Glutamatergic neuron (in vitro differentiated cells): ENCODE results near the gene RDH5. TPM values are rescaled to one million over a fixed set of nuclear protein-coding genes. Genes with fewer than 3 reads are reported as not detected.

Source experiments
- DNase-seq: peaks from one replicate; pipeline ENCODE4 v3.0.0; 2022
- H3K27ac Mint-ChIP-seq: one replicate; pipeline ENCODE4 v1.8.0; 2020; ENCODE audit warnings: mild to moderate bottlenecking, mixed read lengths, inconsistent platforms; ENCODE audit not compliant: unreplicated experiment
- H3K27me3 Mint-ChIP-seq: one replicate; pipeline ENCODE4 v1.8.0; 2020; ENCODE audit warnings: mild to moderate bottlenecking, moderate library complexity, mixed read lengths, inconsistent platforms; ENCODE audit not compliant: unreplicated experiment
- H3K36me3 Mint-ChIP-seq: one replicate; pipeline ENCODE4 v1.8.0; 2020; ENCODE audit warnings: mild to moderate bottlenecking, mixed read lengths, inconsistent platforms; ENCODE audit not compliant: unreplicated experiment
- H3K4me1 Mint-ChIP-seq: one replicate; pipeline ENCODE4 v1.8.0; 2020; ENCODE audit warnings: mild to moderate bottlenecking, low read depth, mixed read lengths, inconsistent platforms; ENCODE audit not compliant: unreplicated experiment
- H3K4me3 Mint-ChIP-seq: one replicate; pipeline ENCODE4 v1.8.0; 2020; ENCODE audit warnings: mild to moderate bottlenecking, mixed read lengths, inconsistent platforms; ENCODE audit not compliant: unreplicated experiment
- H3K9me3 Mint-ChIP-seq: one replicate; pipeline ENCODE4 v1.8.0; 2020; ENCODE audit warnings: mild to moderate bottlenecking, moderate library complexity, mixed read lengths, inconsistent platforms; ENCODE audit not compliant: unreplicated experiment
- total RNA-seq: library from RNA; stranded (reverse); fragmentation: NEBNext Ultra II Directional; extraction: Animal tissue kit (Norgen Biotek cat#: 25700); gene quantifications from one replicate; pipeline ENCODE4 v1.2.1, GENCODE V29; 2021; ENCODE audit not compliant: unreplicated experiment
- TF ChIP-seq, protein P1 (sequence below): fragments of 200-600 bp; sonication (generic); IDR thresholded peaks from one replicate; pipeline ENCODE4 v1.5.0; 2021; ENCODE audit not compliant: partially characterized antibody, unreplicated experiment

The RDH5 gene
- total RNA-seq, 1 donor from 2014 or later, result 6.6 TPM

DNA sequence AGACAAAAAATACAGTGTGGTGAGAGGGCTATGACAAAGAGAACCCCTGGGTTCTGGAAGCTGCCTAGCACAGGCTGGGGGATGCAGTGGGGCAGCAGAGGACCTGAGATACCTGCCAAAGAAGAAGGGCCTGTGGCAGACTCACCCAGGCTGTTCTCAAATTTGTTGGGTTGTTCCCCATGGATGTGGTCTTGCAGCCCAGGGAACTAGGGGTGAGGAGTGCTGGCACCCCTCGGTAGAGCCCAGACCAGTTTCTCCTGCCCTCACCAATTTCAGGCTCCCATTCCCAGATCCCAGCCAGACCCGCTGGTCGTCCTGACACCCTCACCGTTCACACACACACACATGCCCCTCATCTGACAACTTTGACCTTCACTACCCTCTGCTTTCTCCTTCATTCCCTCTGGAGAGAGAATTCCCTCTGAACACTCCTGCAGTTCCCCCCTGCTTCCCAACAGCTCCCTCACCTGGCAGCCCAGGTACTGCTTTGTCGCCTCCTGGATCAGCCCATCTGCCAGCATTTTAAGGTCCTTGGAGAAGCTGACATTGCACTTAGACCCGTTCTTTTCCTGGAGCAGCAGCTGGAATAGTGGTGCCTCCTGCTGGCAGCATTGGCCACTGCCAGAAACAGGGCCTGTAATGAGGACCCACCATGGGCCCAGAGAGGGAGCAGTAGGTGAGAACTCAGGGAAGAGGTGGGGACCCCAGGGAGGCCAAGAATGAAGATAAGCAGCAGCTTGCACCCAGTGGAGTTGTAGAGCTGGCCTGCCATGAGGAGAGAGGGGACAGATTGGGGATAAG, 16.8 kb downstream of the RDH5 start:
- TF ChIP-seq, protein P1, sequence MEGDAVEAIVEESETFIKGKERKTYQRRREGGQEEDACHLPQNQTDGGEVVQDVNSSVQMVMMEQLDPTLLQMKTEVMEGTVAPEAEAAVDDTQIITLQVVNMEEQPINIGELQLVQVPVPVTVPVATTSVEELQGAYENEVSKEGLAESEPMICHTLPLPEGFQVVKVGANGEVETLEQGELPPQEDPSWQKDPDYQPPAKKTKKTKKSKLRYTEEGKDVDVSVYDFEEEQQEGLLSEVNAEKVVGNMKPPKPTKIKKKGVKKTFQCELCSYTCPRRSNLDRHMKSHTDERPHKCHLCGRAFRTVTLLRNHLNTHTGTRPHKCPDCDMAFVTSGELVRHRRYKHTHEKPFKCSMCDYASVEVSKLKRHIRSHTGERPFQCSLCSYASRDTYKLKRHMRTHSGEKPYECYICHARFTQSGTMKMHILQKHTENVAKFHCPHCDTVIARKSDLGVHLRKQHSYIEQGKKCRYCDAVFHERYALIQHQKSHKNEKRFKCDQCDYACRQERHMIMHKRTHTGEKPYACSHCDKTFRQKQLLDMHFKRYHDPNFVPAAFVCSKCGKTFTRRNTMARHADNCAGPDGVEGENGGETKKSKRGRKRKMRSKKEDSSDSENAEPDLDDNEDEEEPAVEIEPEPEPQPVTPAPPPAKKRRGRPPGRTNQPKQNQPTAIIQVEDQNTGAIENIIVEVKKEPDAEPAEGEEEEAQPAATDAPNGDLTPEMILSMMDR, result peak; percentile 75
- peaks cover 2% of the 10 kb centered on the region for H3K9me3 Mint-ChIP-seq
- DNase-seq, result peak; percentile 83
- peaks cover 2% of the 10 kb centered on the region for H3K27me3 Mint-ChIP-seq
- H3K36me3 Mint-ChIP-seq, result no peaks in the 10 kb centered on the region
- peak overlapping the region; percentile 88 for H3K27ac Mint-ChIP-seq
- peak overlapping the region; percentile 88 for H3K4me3 Mint-ChIP-seq
- H3K4me1 Mint-ChIP-seq, result peaks cover 19% of the 10 kb centered on the region

DNA sequence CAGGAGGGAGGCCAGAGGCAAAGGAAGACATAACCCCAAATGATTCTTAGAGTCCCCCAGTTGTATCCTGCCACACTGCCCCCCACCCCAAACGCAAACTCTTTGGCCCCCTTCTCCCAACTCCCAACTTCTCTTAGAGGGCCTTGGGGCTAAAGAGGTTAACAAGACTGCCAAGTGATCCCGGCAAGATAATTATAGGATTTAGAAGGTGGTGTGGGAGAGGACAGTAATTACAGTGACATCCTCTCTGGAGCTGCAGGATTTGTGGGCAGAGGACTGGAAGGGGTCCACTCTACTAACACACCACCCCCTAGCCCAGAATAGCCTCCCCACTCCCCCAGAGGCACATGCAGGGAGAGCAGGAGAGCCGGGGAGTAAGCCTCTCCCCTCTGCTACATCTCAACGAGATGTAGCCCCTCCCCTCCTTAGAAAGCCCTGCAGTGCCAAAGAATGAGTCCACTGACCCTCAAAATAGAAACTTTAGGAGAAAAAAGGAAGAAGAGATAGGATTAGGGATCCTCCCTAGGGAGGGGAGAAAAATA, 17.5 kb downstream of the RDH5 start:
- peaks cover 5% of the 10 kb centered on the region for H3K9me3 Mint-ChIP-seq
- no peaks in the 10 kb centered on the region for H3K36me3 Mint-ChIP-seq
- H3K4me1 Mint-ChIP-seq, result peaks cover 21% of the 10 kb centered on the region
- TF ChIP-seq, protein P1, result no peak
- peak overlapping the region; percentile 88 for H3K27ac Mint-ChIP-seq
- peak overlapping the region; percentile 88 for H3K4me3 Mint-ChIP-seq
- peaks cover 4% of the 10 kb centered on the region for H3K27me3 Mint-ChIP-seq
- DNase-seq, result no peak

DNA sequence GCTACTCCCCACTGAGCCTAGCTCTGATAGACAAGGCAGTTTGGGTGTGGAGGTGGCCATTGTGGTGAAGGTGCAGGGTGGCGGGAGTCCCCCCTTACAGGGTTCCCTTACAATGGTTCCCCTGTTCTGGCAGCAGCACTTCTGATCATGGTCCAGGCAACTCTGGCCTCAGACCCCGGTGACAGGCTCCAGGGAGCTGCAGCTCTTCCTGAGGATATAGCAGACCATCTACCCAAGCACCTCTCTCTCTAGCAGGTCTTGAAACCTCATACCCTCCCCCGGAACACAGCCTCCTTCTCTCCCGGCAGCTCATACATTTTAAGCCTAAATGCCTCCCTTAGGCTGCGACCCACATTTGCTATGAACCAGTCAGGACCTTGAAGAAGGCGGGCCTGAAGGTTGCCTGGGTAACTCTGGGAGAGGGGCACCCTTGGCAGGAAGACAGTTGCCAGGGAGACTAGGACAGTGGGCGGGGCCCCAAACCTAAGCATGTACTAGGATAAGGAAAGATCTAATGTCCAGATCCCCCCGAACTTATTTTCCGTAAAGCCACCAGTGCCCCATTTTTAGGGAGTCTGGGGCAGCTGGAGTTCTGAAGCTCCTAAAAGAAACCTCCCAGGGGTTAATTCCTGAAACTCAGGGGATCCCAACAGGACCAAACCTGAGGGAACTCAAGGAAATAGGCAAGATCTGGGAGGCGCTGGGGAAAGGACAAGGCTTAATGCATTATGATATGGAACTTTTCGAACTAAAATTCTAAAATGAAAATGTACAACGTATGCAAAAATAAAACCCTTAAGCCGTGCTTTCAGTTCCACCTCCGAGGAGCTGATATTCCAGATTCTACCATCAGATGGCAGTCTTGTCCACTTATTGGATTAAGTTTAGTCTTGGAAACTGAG, 18.2 kb downstream of the RDH5 start:
- Mint-ChIP-seq H3K27ac (peak overlapping the region; percentile 88), H3K36me3 (no peaks in the 10 kb centered on the region), H3K9me3 (peaks cover 6% of the 10 kb centered on the region), H3K4me3 (peak overlapping the region; percentile 88), H3K27me3 (peaks cover 4% of the 10 kb centered on the region), H3K4me1 (peaks cover 21% of the 10 kb centered on the region)
- TF ChIP-seq, protein P1, result peak; percentile 89
- peak; percentile 71 for DNase-seq

DNA sequence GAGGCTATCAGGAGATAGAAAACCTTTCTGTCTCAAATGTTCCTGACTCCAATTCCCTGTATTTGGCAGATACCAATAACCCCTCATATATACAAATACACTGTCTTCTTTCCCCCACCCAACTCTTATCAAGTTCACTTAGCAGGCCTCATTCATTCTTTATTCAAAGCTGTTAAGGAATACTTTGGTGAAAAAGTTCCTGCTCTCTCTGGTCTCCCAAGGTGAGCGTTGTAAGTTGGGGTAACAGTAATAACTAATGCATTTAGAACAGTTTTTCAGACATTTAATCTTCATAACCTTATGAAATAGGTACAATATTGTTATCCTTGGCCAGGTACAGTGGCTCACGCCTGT, 18.8 kb downstream of the RDH5 start:
- Mint-ChIP-seq H3K36me3 (no peaks in the 10 kb centered on the region), H3K27me3 (peaks cover 4% of the 10 kb centered on the region), H3K27ac (no peak overlapping the region), H3K4me3 (peak overlapping the region; percentile 88), H3K9me3 (peaks cover 6% of the 10 kb centered on the region), H3K4me1 (peaks cover 21% of the 10 kb centered on the region)
- DNase-seq, result no peak
- TF ChIP-seq, protein P1, result peak; percentile 35
